ENCODE results near the gene EFEMP2.

Gene EFEMP2

DNA sequence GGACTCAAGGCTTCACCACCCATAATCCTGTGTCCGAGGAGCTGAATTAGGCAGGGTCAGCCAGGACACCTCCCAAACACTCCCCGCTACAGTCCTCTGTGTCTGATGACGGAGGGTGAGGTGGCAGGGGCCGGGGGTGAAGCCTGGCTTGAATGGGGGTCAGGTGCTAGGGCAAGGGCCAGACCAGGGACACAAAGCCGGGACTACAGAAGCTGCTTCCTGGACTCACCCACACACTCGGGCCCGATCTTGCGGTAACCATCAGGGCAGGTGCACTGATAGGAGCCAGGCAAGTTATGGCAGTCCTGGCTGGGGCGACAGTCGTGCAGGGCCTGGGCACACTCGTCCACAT, 2.3 kb downstream of the EFEMP2 start:
- H3K27ac ChIP-seq = no peak overlapping the region
- peaks cover 43 to 45% of the 10 kb centered on the region in 2 experiments for H3K4me1 ChIP-seq (ENCODE audit: control insufficient read depth in 1 of 2, insufficient read depth in 1 of 2, low read depth in 1 of 2, low read length in 1 of 2)
- peaks cover 30% of the 10 kb centered on the region for H3K36me3 ChIP-seq
- no peaks in the 10 kb centered on the region for H3K27me3 ChIP-seq
- TF ChIP-seq, protein P1, sequence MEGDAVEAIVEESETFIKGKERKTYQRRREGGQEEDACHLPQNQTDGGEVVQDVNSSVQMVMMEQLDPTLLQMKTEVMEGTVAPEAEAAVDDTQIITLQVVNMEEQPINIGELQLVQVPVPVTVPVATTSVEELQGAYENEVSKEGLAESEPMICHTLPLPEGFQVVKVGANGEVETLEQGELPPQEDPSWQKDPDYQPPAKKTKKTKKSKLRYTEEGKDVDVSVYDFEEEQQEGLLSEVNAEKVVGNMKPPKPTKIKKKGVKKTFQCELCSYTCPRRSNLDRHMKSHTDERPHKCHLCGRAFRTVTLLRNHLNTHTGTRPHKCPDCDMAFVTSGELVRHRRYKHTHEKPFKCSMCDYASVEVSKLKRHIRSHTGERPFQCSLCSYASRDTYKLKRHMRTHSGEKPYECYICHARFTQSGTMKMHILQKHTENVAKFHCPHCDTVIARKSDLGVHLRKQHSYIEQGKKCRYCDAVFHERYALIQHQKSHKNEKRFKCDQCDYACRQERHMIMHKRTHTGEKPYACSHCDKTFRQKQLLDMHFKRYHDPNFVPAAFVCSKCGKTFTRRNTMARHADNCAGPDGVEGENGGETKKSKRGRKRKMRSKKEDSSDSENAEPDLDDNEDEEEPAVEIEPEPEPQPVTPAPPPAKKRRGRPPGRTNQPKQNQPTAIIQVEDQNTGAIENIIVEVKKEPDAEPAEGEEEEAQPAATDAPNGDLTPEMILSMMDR (IDR thresholded peaks at IDR 0.05) = no peak
- H3K4me3 ChIP-seq (ENCODE audit: low read depth in 1 of 2, low read length in 1 of 2) = no peak overlapping the region
- no peaks in the 10 kb centered on the region for H3K9me3 ChIP-seq

DNA sequence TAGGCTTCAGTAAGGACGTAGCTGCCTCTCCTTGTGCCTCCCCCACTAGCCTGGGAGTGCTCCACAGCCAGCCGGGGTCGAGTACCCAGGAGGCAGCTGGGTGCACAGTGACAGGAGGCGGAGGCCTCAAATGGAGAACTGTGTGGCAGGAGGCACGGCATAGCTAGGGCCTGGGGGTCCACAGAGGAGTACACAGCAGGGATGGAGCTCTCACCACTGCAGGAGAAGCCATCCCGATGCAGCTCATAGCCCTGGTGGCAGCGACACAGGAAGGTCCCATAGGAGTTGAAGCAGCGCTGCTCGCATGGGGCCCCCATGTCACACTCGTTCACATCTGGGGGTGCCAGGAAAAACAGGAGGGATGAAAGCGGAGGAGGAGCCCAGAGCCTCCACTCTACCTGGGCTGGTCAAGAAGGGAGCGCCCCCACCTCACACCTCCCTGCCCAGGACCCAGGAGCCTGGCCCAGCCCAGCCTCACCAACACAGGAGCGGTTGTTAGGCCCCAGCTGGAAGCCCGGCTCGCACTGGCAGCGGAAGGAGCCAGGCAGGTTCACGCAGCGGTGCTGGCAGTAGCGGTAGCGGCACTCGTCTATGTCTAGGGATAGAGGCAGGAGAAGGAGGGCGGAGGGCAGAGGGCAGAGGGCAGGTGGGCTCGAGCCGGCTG, 2.8 kb downstream of the EFEMP2 start:
- Histone ChIP-seq H3K4me3 (ENCODE audit: low read depth in 1 of 2, low read length in 1 of 2) (no peak overlapping the region), H3K4me1 (ENCODE audit: control insufficient read depth in 1 of 2, insufficient read depth in 1 of 2, low read depth in 1 of 2, low read length in 1 of 2) (peaks cover 43 to 45% of the 10 kb centered on the region in 2 experiments), H3K27me3 (no peaks in the 10 kb centered on the region), H3K27ac (no peak overlapping the region), H3K9me3 (no peaks in the 10 kb centered on the region), H3K36me3 (peaks cover 35% of the 10 kb centered on the region)
- TF ChIP-seq, protein P1 (IDR thresholded peaks at IDR 0.05) = no peak

DNA sequence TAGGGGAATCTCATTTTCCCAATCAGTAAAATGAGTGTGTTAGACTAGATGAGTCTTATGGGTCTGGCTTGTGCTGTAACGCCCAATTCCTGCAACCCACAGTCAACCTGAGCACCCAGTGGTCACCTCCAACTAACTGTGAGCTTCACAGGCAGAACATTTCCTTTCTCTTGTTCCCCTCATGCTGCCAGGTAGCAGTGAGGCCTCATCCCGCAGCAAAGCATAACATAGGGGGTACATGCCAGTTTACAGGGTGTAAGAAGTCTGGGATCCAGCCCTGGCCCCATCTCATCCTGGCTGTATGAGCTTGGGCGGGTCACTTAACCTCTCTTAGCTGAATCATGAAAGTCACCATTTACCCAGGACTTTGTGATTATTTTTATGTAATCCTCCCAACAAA, 3.7 kb downstream of the EFEMP2 start:
- H3K4me3 ChIP-seq (ENCODE audit: low read depth in 1 of 2, low read length in 1 of 2) = no peak overlapping the region
- H3K27ac ChIP-seq = no peak overlapping the region
- TF ChIP-seq, protein P1 (IDR thresholded peaks at IDR 0.05) = no peak
- no peaks in the 10 kb centered on the region for H3K9me3 ChIP-seq
- no peaks in the 10 kb centered on the region for H3K27me3 ChIP-seq
- H3K4me1 ChIP-seq (ENCODE audit: control insufficient read depth in 1 of 2, insufficient read depth in 1 of 2, low read depth in 1 of 2, low read length in 1 of 2) = peaks cover 39 to 43% of the 10 kb centered on the region in 2 experiments
- H3K36me3 ChIP-seq = peaks cover 44% of the 10 kb centered on the region

DNA sequence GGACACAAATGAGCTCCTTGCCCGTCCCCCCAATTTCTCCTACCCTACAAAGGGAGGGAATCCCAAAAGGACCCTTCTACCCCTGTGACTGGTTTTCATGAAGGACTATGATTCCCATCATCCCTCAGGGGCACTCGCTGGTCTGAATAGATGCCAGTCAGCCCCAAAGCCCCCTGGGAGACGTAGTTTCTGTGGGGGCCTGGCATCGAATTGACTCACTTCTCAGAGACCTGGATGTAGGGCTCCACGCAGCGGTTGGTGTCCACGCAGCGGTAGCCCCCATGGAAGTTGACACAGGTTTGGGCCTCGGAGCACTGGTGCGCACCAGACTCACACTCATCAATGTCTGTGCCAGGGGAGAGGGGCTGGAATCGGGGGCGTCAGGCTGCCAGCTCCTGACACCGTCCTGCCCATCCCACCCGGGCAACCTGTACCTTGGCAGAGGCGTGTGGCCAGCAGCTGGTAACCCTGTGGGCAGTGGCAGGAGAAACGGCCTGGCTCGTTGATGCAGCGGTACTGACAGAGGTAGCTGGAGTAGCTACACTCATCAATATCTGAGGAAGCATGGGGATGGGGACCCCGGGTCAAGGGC, 4.4 kb downstream of the EFEMP2 start:
- Histone ChIP-seq H3K4me3 (ENCODE audit: low read depth in 1 of 2, low read length in 1 of 2) (no peak overlapping the region), H3K36me3 (peaks cover 51% of the 10 kb centered on the region), H3K4me1 (ENCODE audit: control insufficient read depth in 1 of 2, insufficient read depth in 1 of 2, low read depth in 1 of 2, low read length in 1 of 2) (peaks cover 34 to 35% of the 10 kb centered on the region in 2 experiments), H3K9me3 (no peaks in the 10 kb centered on the region), H3K27ac (no peak overlapping the region), H3K27me3 (no peaks in the 10 kb centered on the region)
- TF ChIP-seq, protein P1 (IDR thresholded peaks at IDR 0.05) = no peak

DNA sequence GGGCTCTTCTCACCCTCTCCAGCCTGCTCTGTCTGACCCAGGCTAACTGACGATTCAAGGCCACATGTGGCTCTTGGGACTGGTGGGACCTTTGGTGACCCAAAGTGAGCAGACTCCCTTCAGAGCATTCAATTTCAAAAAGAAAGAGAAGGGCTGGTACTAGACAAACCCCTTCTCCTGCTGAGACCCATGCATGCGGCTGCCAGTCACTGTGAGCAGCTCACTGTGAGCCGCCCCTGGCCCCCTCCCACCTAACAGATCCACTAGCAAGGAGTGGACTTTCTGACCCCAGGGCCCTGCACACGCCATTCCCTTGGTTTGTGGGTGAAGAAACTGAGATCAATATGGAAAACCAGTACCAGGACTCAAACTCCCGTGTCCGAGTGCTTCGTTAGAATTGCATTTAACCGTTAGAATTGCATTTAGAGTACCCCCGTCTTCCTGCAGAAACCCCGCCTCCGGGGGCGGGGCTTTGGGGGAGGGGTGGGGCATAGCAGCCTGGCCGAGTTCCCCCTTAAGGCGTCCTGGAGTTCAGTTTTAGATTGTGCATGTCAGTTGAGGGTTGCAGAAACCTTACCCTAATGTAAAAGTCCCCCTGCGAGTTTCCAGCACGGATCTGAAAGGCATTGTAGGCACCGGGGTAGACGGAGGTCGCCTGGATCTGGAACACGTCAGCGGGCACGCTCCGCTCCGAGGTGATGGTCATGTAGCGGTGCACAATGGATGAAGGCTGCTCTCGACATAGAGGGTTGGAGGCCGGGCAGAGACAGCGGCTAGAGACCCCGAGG, 5.1 kb downstream of the EFEMP2 start:
- TF ChIP-seq, protein P1 (IDR thresholded peaks at IDR 0.05) = no peak
- Histone ChIP-seq H3K27ac (no peak overlapping the region), H3K27me3 (no peaks in the 10 kb centered on the region), H3K4me1 (ENCODE audit: control insufficient read depth in 1 of 2, insufficient read depth in 1 of 2, low read depth in 1 of 2, low read length in 1 of 2) (peaks cover 30% of the 10 kb centered on the region in 2 experiments), H3K9me3 (no peaks in the 10 kb centered on the region), H3K36me3 (peaks cover 58% of the 10 kb centered on the region), H3K4me3 (ENCODE audit: low read depth in 1 of 2, low read length in 1 of 2) (no peak overlapping the region)

All from neutrophil (primary cell).